Upper lobe of right lung (tissue), 1 donor: ENCODE measurements around the gene EPO. TPM values are rescaled to one million over a fixed set of nuclear protein-coding genes. Genes with fewer than 3 reads are reported as not detected.
"Not testable (repeated sequence)": the region's sequence is repeated elsewhere in the genome, so short reads cannot be mapped to it uniquely, and the experiment has no call there.

Experiments used
- ATAC-seq: fragments of 200-7000 bp; cut with Tn5 transposase; one replicate; pipeline ENCODE4 v1.9.1; 2020; ENCODE audit warnings: mild to moderate bottlenecking, moderate library complexity
- DNase-seq: peaks from one replicate; pipeline ENCODE4 v3.0.0-alpha.2; 2020
- H3K27ac ChIP-seq: fragments of 200-600 bp; one replicate; pipeline ENCODE4 v1.8.0; 2022
- H3K27me3 ChIP-seq: fragments of 200-600 bp; one replicate; pipeline ENCODE4 v1.8.0; 2022; ENCODE audit warnings: mild to moderate bottlenecking
- H3K36me3 ChIP-seq: fragments of 200-600 bp; one replicate; pipeline ENCODE4 v1.8.0; 2022
- H3K4me1 ChIP-seq: fragments of 200-600 bp; one replicate; pipeline ENCODE4 v1.8.0; 2022
- H3K4me3 ChIP-seq: fragments of 200-600 bp; one replicate; pipeline ENCODE4 v1.8.0; 2022; ENCODE audit warnings: mild to moderate bottlenecking
- H3K9me3 ChIP-seq: fragments of 200-600 bp; one replicate; pipeline ENCODE4 v1.8.0; 2022
- intact Hi-C: fragments of 100-400 bp; cut with DNase I; formaldehyde crosslinking; loops from one replicate; pipeline ENCODE4 v1.11.0; 2022
- total RNA-seq: library from RNA; stranded (reverse); fragmentation: NEBNext Ultra II Directional; extraction: Animal tissue kit (Norgen Biotek cat#: 25700); gene quantifications from one replicate; pipeline ENCODE4 v1.2.1, GENCODE V29; 2021
- TF ChIP-seq, protein P1 (sequence below): fragments of 200-600 bp; IDR thresholded peaks from one replicate; pipeline ENCODE4 v1.8.0; 2022; ENCODE audit warnings: antibody characterized with exemption
- donor health status: DM: no; HTN: yes; CAD: no; lungs with severe emphysema.

The EPO gene
- total RNA-seq, 1 donor from 2014 or later: not detected

DNA sequence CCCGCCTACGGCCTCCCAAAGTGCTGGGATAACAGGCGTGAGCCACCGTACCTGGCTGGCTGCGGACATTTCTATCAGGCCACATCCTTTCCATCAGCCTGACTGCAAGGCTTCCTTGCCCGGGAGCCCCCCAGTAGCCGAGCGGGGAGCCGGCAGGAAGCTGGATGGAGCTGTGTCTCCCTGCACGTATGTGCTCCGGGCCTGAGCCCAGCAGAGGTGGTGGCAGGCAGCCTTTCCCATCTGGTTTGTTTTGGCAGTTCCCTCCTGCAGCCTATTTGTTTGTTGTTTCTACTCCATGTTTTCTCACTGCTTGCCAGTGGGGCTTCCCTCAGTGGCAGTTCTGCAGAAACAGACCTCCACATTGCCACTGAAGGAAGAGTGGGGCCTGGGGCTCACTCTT is 8.9 kb upstream of the EPO start:
- ATAC-seq (no peak), DNase-seq (no peak)
- TF ChIP-seq, protein P1, sequence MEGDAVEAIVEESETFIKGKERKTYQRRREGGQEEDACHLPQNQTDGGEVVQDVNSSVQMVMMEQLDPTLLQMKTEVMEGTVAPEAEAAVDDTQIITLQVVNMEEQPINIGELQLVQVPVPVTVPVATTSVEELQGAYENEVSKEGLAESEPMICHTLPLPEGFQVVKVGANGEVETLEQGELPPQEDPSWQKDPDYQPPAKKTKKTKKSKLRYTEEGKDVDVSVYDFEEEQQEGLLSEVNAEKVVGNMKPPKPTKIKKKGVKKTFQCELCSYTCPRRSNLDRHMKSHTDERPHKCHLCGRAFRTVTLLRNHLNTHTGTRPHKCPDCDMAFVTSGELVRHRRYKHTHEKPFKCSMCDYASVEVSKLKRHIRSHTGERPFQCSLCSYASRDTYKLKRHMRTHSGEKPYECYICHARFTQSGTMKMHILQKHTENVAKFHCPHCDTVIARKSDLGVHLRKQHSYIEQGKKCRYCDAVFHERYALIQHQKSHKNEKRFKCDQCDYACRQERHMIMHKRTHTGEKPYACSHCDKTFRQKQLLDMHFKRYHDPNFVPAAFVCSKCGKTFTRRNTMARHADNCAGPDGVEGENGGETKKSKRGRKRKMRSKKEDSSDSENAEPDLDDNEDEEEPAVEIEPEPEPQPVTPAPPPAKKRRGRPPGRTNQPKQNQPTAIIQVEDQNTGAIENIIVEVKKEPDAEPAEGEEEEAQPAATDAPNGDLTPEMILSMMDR: no peak
- Histone ChIP-seq H3K9me3 (no peaks in the 10 kb centered on the region), H3K4me1 (peaks cover 9% of the 10 kb centered on the region), H3K27me3 (no peaks in the 10 kb centered on the region), H3K36me3 (no peaks in the 10 kb centered on the region), H3K27ac (no peak overlapping the region), H3K4me3 (no peak overlapping the region)
- intact Hi-C loops: no loop called here

DNA sequence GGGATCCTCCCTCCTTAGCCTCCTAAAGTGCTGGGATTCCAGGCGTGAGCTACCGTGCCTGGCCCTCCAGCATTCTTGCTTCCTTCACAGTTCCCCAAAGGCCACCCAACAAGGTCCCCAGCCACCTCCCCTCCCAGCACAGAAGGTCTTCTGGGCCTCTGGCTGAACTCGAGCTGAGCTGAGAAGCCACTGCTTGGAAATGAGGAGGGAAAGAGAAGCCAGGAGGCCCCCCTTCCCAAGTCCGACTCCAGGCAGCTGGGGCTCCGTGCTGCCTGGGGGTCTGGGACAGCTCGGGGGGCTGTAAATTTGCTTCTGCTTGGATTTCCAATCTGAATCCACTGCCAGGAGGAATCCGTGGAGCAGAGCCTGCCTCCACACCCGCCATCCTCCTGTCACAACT is 5.5 kb upstream of the EPO start:
- DNase-seq (no peak), ATAC-seq (no peak)
- Histone ChIP-seq H3K36me3 (no peaks in the 10 kb centered on the region), H3K9me3 (no peaks in the 10 kb centered on the region), H3K4me3 (no peak overlapping the region), H3K27ac (no peak overlapping the region), H3K27me3 (peaks cover 8% of the 10 kb centered on the region), H3K4me1 (no peaks in the 10 kb centered on the region)
- intact Hi-C loops: no loop called here
- TF ChIP-seq, protein P1: no peak

GRCh38 chr7:100717073-100717472 is 3.2 kb upstream of the EPO start:
- H3K27me3 ChIP-seq: peaks cover 31% of the 10 kb centered on the region
- H3K36me3 ChIP-seq, H3K9me3 ChIP-seq, DNase-seq, H3K4me1 ChIP-seq, H3K4me3 ChIP-seq, intact Hi-C loops, ATAC-seq, H3K27ac ChIP-seq: not testable (repeated sequence)

DNA sequence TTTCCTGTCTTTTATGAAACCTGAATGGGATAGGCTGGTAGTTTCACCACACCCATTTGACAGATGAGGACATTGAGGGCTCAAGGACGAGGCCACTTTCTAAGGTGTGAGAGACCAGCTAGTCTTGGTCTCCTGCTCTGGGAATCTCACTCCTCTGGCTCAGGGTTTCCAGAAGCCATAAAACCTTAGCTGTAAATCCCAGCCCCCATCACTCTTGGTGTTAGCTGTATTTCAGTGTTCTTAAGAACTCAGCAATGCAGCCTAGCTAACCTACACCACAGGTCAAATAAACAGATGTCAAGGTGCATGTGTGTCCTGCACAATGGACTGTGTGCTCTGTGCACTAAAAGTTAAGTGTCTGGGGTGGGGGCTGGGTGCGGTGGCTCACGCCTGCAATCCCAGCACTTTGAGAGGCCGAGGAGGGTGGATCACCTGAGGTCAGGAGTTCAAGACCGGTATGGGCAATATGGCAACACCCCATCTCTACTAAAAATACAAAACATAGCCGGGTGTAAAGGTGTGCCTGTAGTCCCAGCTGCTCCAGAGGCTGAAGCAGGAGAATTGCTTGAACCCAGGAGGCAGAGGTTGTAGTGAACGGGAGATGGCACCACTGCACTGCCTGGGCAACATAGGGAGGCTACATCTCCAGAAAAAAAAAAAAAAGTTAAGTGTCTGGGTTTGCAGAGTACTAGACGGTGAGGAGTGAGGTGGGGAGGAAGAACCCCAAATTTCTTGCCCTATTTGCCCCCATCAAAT is 567 bp upstream of the EPO start:
- Histone ChIP-seq H3K27ac (no peak overlapping the region), H3K36me3 (no peaks in the 10 kb centered on the region), H3K27me3 (peaks cover 42% of the 10 kb centered on the region), H3K9me3 (no peaks in the 10 kb centered on the region), H3K4me3 (no peak overlapping the region), H3K4me1 (no peaks in the 10 kb centered on the region)
- TF ChIP-seq, protein P1: no peak
- intact Hi-C loops: no loop called here
- no peak for DNase-seq
- ATAC-seq: no peak

DNA sequence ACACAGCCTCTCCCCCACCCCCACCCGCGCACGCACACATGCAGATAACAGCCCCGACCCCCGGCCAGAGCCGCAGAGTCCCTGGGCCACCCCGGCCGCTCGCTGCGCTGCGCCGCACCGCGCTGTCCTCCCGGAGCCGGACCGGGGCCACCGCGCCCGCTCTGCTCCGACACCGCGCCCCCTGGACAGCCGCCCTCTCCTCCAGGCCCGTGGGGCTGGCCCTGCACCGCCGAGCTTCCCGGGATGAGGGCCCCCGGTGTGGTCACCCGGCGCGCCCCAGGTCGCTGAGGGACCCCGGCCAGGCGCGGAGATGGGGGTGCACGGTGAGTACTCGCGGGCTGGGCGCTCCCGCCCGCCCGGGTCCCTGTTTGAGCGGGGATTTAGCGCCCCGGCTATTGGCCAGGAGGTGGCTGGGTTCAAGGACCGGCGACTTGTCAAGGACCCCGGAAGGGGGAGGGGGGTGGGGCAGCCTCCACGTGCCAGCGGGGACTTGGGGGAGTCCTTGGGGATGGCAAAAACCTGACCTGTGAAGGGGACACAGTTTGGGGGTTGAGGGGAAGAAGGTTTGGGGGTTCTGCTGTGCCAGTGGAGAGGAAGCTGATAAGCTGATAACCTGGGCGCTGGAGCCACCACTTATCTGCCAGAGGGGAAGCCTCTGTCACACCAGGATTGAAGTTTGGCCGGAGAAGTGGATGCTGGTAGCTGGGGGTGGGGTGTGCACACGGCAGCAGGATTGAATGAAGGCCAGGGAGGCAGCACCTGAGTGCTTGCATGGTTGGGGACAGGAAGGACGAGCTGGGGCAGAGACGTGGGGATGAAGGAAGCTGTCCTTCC is 620 bp downstream of the EPO start:
- H3K27me3 ChIP-seq: peaks cover 42% of the 10 kb centered on the region
- no peak overlapping the region for H3K27ac ChIP-seq
- H3K36me3 ChIP-seq: no peaks in the 10 kb centered on the region
- intact Hi-C loops: no loop called here
- DNase-seq (no peak), ATAC-seq (no peak)
- H3K4me3 ChIP-seq: no peak overlapping the region
- no peaks in the 10 kb centered on the region for H3K9me3 ChIP-seq
- no peaks in the 10 kb centered on the region for H3K4me1 ChIP-seq
- TF ChIP-seq, protein P1: no peak

GRCh38 chr7:100721505-100721812 is 1.2 kb downstream of the EPO start:
- Histone ChIP-seq H3K4me3 (no peak overlapping the region), H3K9me3 (no peaks in the 10 kb centered on the region), H3K27ac (no peak overlapping the region), H3K36me3 (no peaks in the 10 kb centered on the region), H3K27me3 (peaks cover 42% of the 10 kb centered on the region), H3K4me1 (no peaks in the 10 kb centered on the region)
- TF ChIP-seq, protein P1: no peak
- intact Hi-C loops: no loop called here
- ATAC-seq (no peak), DNase-seq (no peak)
